ENCODE data around the gene TMEM200A.
"Not testable (repeated sequence)": the region's sequence is repeated elsewhere in the genome, so short reads cannot be mapped to it uniquely, and the experiment has no call there.

The TMEM200A gene

GRCh38 chr6:130365166-130366106, at the start of gene TMEM200A:
Gene TMEM200A (plus strand): TSS chr6:130366017. CDS start chr6:130440423, 74,406 bp downstream.
- no peak for DNase-seq

GRCh38 chr6:130320908-130321307, 44.9 kb upstream of the TMEM200A start:
- no peak for DNase-seq

- peak; percentile 12 for DNase-seq
Measured at GRCh38 chr6:130322673-130323268, 43.0 kb upstream of the TMEM200A start.

- no peak for DNase-seq
Measured at GRCh38 chr6:130324657-130325056, 41.2 kb upstream of the TMEM200A start.

DNA sequence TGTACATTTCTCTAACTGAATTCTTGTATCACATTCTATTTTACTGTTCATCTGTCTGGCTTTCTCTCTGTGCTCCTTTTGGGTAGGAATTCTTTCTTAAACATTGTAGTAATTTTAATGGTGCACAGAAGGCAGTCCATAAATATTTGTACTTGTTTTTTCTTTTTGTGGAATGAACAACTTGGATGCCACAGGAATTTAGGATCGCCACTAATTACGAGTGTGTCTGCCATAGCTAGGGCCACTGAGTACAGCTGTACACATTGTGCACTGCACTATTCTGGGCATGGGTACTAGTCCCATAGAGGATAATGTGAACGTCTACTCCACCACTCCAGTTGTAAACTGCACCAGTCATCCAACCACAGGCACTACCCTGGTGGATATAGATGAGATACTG, 39.3 kb upstream of the TMEM200A start:
- DNase-seq, result no peak

DNA sequence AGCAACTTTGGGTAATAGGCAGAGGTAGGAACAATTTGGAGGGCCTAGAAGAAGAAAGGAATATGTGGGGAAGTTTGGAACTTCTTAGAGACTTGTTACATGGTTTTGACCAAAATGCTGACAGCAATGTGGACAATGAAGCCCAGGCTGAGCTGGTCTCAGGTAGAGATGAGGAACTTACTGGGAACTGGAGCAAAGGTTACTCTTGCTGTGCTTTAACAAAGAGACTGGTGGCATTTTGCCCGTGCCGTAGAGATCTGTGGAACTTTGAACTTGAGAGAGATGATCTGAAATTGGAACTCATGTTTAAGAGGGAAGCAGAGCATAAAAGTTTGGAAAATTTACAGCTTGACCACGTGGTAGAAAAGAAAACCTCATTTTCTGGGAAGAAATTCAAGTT, 28.3 kb upstream of the TMEM200A start:
- DNase-seq, result no peak

DNA sequence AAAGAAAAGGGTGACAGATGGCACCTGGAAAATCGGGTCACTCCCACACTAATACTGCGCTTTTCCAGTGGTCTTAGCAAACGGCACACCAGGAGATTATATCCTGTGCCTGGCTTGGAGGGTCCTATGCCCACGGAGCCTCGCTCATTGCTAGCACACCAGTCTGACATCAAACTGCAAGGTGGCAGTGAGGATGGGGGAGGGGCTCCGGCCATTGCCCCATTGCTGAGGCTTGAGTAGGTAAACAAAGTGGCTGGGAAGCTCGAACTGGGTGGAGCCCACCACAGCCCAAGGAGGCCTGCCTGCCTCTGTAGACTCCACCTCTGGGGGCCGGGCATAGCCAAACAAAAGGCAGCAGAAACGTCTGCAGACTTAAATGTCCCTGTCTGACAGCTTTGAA, 19.5 kb upstream of the TMEM200A start:
- DNase-seq, result not testable (repeated sequence)

DNA sequence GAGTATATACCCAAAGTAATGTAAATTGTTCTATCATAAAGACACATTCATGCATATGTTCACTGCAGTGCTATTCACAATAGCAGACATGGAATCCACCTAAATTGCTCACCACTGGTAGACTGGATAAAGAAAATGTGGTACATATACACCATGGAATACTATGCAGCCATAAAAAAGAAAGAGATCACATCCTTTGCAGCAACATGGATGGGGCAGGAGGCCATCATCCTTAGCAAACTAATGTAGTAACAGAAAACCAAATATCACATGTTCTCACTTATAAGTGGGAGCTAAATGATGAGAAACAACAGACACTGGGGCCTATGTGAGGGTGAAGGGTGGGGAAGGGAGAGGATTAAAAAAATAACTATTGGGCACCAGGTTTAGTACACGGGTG, 11.5 kb upstream of the TMEM200A start:
- no peak for DNase-seq

GRCh38 chr6:130355572-130355971, 10.2 kb upstream of the TMEM200A start:
- no peak for DNase-seq

- DNase-seq, result no peak
Measured at GRCh38 chr6:130357436-130357835, 8.4 kb upstream of the TMEM200A start.

DNA sequence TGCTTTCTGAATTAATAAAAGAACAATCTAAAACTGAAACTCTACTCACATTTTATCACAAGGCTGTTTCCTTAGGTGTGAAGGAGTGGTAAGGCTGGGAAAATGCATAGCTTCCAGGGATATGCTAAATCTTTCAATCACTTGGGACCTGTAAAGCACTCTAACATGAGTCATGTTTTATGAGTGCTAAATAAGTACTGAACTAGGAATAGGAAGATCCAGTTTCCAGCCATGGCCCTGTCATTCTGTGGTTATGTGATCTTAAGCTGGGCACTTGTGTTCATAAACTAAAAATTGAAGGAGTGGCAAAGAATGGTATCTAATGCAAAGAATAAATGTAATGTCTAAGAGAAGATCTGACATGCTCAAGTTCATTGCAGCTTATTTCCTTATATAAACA, 6.1 kb upstream of the TMEM200A start:
- DNase-seq, result no peak

- no peak for DNase-seq
Measured at GRCh38 chr6:130362128-130362527, 3.7 kb upstream of the TMEM200A start.

- no peak for DNase-seq
Measured at GRCh38 chr6:130364224-130364780, 1.5 kb upstream of the TMEM200A start.

GRCh38 chr6:130366107-130367005, 539 bp downstream of the TMEM200A start:
- DNase-seq, result no peak

DNA sequence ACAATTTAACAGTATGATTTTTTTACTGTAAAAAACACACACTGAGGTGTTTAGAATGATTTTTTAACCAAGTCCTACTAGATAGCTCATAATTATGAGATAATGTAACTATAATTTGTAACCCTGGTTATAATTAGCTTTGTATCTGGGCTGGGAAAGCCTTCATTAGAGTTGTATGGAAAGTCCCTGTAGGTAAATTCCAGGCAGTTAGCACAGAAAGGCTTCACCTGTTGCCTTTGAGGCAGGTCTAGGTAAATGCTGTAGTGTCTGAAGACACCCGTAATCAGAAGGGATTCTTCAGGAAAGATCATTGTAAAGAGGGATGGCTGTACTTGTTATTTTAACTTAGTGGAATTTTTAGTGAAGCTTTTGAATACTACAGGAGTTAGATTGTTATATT, 1.9 kb downstream of the TMEM200A start:
- no peak for DNase-seq

GRCh38 chr6:130368576-130368975, 2.8 kb downstream of the TMEM200A start:
- no peak for DNase-seq

- no peak for DNase-seq
Measured at GRCh38 chr6:130369831-130370230, 4.0 kb downstream of the TMEM200A start.

DNA sequence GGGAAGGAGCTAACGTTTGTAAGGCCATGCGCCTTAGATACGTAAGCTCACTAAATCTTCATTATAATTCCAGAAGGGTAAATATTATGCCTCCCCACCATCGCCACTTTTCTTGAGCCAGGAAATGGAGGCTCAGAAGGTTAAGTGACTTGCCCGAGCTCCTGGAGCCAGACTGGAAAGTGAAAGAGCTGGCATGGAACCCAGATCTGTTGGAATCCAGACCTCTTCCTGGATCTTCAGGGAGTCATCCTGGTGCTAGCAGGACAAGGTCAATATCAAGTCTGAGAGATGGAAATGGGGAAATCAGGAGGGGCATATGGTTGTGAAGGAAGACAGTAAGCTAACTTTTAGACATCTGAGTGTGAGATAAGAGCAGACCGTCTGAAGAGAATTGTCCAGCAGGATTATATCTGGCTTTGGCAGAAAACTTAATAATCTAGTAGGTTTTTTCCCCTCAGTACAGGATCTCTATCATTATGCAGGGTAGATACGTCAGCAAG, 6.2 kb downstream of the TMEM200A start:
- no peak for DNase-seq

DNA sequence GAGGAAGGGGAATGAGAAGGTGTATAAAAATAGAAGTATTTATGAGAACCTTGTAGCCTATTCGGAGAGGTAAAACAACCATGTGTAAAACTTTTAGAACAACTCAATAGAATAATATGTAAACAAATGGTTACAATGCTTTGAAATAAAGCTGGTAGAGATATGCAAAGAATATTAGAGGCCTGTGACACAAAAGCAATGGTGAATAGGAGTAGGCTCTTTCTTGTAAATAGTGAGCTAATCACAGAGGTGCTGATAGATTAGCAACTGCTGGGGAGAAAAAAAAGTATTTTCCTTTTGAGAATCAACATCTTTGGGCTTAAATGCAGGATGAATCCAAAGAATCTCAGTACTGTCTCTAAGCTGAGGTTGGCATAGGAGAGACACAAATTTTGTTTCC, 7.0 kb downstream of the TMEM200A start:
- no peak for DNase-seq

DNA sequence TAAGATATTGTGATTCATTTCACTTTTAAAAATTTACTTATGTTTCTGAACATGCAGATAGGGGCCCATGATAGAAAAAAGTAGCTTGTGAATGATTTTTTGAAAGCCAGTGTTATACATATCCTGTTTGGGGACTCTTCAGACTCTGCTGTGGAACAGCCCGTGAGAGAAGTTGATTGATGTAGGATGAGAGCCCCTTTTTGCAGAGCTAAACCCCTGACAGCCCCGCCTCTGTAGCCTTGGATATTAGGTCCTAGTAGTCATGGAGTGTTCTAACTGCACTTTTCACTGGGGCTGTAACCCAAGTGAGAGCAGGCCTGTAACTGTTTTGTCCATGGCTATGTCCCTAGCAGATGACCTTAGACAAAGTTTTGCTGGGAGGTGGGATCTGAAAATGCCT, 8.2 kb downstream of the TMEM200A start:
- no peak for DNase-seq

DNA sequence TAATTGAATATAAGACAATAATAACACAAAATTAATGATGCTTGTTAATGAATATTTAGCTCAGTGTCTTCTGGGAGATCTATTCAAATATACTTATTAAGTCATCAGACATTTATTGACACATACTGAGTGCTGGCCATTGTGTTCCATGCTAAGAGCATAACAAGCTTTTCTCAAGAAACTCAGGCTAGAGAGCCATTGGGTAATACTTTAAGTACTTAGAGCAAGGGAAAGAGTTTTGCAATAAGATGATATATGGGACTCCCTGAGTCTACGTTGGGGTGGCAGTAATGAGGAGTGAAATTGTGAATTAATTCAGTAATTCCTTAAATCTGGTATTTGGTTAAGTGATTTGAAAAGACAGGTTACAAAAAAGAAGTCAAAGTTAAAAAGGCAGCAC, 11.1 kb downstream of the TMEM200A start:
- DNase-seq, result no peak

DNA sequence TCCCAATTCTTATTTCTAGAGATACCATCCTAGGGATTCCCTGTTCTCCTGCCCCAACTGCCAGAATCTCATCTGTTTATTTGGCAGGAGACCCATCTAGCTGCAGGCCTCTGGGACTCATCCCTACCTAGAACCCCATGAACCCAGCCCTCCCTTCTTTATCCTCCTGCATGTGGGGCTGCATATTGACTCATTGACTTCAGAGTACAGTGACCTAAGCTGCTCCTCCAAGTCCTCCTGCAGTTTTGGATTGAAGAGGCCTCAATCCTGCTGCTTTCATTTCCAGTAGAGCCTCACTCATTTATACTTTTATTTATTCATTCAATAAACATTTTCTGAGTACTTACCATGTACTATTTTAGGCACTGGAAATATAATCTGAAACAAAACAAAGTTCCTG, 11.6 kb downstream of the TMEM200A start:
- no peak for DNase-seq

DNA sequence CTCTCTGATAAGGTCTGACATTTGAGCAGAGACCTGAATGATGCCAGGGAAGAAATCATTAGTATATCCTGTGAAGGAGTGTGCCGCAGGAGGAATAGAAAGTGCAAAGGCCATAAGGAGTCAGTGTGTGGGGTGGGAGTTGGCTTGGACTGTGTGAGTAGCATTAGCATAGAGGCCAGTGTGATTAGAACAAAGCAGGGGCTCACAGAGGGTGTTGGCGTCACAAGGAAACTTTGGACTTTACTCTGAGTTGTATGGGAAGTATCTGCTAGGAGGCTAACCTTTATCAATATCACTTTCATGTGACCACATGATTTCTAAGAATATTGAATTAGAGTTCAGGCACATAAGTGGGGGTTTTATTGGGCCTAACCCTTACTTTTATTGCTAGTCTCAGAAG, 12.1 kb downstream of the TMEM200A start:
- no peak for DNase-seq
